SK-N-SH treated with all-trans-retinoic acid at 6 μM for 48 hours (cell line): ENCODE measurements around the gene PUSL1.

Experiments
- ATAC-seq: fragments of 200-7000 bp; cut with Tn5 transposase; 3 replicates; pipeline ENCODE4 v1.9.1; 2020; ENCODE audit warnings: mild to moderate bottlenecking, moderate library complexity
- ARNTL ChIP-seq: fragments of 450-650 bp; formaldehyde crosslinking; IDR thresholded peaks from 2 replicates; pipeline ENCODE4 v1.5.0; 2020; ENCODE audit warnings: low read depth, mild to moderate bottlenecking, moderate library complexity, borderline replicate concordance
- BACH2 ChIP-seq: fragments of 250-450 bp; sonication (Bioruptor Pico); IDR thresholded peaks from 2 replicates; pipeline ENCODE4 v1.9.0; 2021; ENCODE audit warnings: mild to moderate bottlenecking, borderline replicate concordance
- ESRRG ChIP-seq: fragments of 250-450 bp; sonication (Bioruptor Pico); IDR thresholded peaks from 2 replicates; pipeline ENCODE4 v1.6.1; 2021; ENCODE audit warnings: mild to moderate bottlenecking
- GLIS3 ChIP-seq: fragments of 250-450 bp; sonication (Bioruptor Pico); IDR thresholded peaks from 2 replicates; pipeline ENCODE4 v1.5.0; 2020; ENCODE audit warnings: mild to moderate bottlenecking, moderate library complexity
- ISL1 ChIP-seq: fragments of 250-450 bp; sonication (Bioruptor Pico); IDR thresholded peaks from 2 replicates; pipeline ENCODE4 v2.1.2; 2022; ENCODE audit warnings: mild to moderate bottlenecking, moderate library complexity
- OSR1 ChIP-seq: fragments of 250-450 bp; sonication (Bioruptor Pico); IDR thresholded peaks from 2 replicates; pipeline ENCODE4 v1.8.0; 2022; ENCODE audit warnings: moderate library complexity, mild to moderate bottlenecking, inconsistent platforms
- PPARA ChIP-seq: fragments of 250-450 bp; sonication (Bioruptor Pico); IDR thresholded peaks from 2 replicates; pipeline ENCODE4 v1.5.0; 2020; ENCODE audit warnings: mild to moderate bottlenecking, borderline replicate concordance
- RARB ChIP-seq: fragments of 250-450 bp; sonication (Bioruptor Pico); IDR thresholded peaks from 2 replicates; pipeline ENCODE4 v1.8.0; 2021; ENCODE audit warnings: mild to moderate bottlenecking, moderate library complexity
- SNAI2 ChIP-seq: fragments of 250-450 bp; sonication (Bioruptor Pico); IDR thresholded peaks from 2 replicates; pipeline ENCODE4 v1.5.0; 2020; ENCODE audit warnings: mild to moderate bottlenecking, moderate library complexity
- TCF4 ChIP-seq: fragments of 250-450 bp; sonication (Bioruptor Pico); IDR thresholded peaks from 2 replicates; pipeline ENCODE4 v1.8.0; 2021; ENCODE audit warnings: mild to moderate bottlenecking, moderate library complexity, borderline replicate concordance
- TOX ChIP-seq: fragments of 250-450 bp; sonication (Bioruptor Pico); IDR thresholded peaks from 2 replicates; pipeline ENCODE4 v1.8.0; 2021; ENCODE audit warnings: mild to moderate bottlenecking, moderate library complexity, borderline replicate concordance
- ZC3H10 ChIP-seq: fragments of 250-450 bp; sonication (Bioruptor Pico); IDR thresholded peaks from 2 replicates; pipeline ENCODE4 v1.5.1; 2021; ENCODE audit warnings: mild to moderate bottlenecking, moderate library complexity
- ZFP30 ChIP-seq: fragments of 450-650 bp; formaldehyde crosslinking; IDR thresholded peaks from 2 replicates; pipeline ENCODE4 v1.5.0; 2022; ENCODE audit warnings: mild to moderate bottlenecking, moderate library complexity
- ZNF565 ChIP-seq: fragments of 450-650 bp; formaldehyde crosslinking; conservative IDR thresholded peaks from 2 replicates; pipeline ENCODE4 v1.5.0; 2020; ENCODE audit warnings: low read depth, mild to moderate bottlenecking, moderate library complexity
- TF ChIP-seq, protein P1 (sequence below): fragments of 250-450 bp; sonication (Bioruptor Pico); IDR thresholded peaks from 2 replicates; pipeline ENCODE4 v1.5.0; 2020; ENCODE audit warnings: mild to moderate bottlenecking, moderate library complexity
- TF ChIP-seq, protein P2 (sequence below): fragments of 250-450 bp; sonication (Bioruptor Pico); IDR thresholded peaks from 2 replicates; pipeline ENCODE4 v1.8.0; 2020; ENCODE audit warnings: mild to moderate bottlenecking, moderate library complexity, borderline replicate concordance
- TF ChIP-seq, protein P3 (sequence below): fragments of 250-450 bp; sonication (Bioruptor Pico); IDR thresholded peaks from 2 replicates; pipeline ENCODE4 v1.8.0; 2021; ENCODE audit warnings: low read depth, mild to moderate bottlenecking, moderate library complexity, borderline replicate concordance
- TF ChIP-seq, protein P4 (sequence below): fragments of 250-450 bp; sonication (Bioruptor Pico); IDR thresholded peaks from 2 replicates; pipeline ENCODE4 v1.5.1; 2020; ENCODE audit warnings: low read depth, mild to moderate bottlenecking, moderate library complexity
- TF ChIP-seq, protein P5 (sequence below): fragments of 250-450 bp; sonication (Bioruptor Pico); IDR thresholded peaks from 2 replicates; pipeline ENCODE4 v1.5.1; 2021; ENCODE audit warnings: mild to moderate bottlenecking, moderate library complexity

Gene PUSL1

DNA sequence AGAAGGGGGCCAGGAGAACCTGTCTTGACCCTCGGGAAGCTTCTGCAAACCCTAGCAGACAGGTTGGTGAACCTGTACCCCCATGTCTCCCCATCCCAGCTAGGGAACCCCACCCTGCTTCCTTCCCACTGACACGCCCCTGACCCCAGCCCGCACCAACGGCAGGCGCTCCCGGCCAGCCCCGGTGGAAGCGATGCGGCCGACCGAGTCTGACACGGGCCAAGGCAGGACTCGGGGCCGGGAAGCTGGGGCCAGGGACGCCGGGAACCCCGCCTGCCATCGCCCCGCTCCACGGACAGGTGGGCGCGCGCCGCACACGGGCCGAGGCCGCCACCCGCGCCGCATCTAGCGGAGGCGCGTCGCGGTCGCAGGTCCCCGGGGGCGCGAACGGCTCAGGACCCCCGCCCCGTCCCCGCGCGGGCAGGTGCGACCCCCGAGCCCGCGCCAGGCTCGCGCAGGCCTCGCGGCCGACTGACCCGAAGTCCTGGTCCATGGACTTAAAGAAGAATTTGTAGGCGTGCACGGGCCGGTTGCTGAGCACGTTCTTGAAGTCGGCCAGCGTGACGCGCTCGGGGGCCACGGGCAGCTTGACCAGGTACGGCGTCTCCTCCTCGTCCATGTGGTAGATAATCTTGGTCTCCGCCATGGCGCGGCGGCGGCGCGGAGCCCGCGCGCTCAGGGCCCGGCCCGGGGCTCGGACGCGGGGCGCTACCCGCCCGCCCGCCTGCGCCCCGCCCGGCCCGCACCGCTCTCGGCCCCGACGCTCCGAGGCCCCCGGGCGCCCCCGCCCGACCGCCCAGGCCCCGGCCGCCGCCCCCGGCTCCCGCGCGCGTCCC is 40.2 kb downstream of the PUSL1 start:
- TF ChIP-seq SNAI2 (no peak), ZC3H10 (CRISPR knock-in tag) (no peak), RARB (CRISPR knock-in tag) (no peak), OSR1 (no peak), TCF4 (CRISPR knock-in tag) (no peak), PPARA (CRISPR knock-in tag) (no peak), ZFP30 (no peak)
- TF ChIP-seq, protein P1, sequence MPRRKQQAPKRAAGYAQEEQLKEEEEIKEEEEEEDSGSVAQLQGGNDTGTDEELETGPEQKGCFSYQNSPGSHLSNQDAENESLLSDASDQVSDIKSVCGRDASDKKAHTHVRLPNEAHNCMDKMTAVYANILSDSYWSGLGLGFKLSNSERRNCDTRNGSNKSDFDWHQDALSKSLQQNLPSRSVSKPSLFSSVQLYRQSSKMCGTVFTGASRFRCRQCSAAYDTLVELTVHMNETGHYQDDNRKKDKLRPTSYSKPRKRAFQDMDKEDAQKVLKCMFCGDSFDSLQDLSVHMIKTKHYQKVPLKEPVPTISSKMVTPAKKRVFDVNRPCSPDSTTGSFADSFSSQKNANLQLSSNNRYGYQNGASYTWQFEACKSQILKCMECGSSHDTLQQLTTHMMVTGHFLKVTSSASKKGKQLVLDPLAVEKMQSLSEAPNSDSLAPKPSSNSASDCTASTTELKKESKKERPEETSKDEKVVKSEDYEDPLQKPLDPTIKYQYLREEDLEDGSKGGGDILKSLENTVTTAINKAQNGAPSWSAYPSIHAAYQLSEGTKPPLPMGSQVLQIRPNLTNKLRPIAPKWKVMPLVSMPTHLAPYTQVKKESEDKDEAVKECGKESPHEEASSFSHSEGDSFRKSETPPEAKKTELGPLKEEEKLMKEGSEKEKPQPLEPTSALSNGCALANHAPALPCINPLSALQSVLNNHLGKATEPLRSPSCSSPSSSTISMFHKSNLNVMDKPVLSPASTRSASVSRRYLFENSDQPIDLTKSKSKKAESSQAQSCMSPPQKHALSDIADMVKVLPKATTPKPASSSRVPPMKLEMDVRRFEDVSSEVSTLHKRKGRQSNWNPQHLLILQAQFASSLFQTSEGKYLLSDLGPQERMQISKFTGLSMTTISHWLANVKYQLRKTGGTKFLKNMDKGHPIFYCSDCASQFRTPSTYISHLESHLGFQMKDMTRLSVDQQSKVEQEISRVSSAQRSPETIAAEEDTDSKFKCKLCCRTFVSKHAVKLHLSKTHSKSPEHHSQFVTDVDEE (CRISPR knock-in tag), result no peak
- TF ChIP-seq, protein P2, sequence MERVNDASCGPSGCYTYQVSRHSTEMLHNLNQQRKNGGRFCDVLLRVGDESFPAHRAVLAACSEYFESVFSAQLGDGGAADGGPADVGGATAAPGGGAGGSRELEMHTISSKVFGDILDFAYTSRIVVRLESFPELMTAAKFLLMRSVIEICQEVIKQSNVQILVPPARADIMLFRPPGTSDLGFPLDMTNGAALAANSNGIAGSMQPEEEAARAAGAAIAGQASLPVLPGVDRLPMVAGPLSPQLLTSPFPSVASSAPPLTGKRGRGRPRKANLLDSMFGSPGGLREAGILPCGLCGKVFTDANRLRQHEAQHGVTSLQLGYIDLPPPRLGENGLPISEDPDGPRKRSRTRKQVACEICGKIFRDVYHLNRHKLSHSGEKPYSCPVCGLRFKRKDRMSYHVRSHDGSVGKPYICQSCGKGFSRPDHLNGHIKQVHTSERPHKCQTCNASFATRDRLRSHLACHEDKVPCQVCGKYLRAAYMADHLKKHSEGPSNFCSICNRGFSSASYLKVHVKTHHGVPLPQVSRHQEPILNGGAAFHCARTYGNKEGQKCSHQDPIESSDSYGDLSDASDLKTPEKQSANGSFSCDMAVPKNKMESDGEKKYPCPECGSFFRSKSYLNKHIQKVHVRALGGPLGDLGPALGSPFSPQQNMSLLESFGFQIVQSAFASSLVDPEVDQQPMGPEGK (CRISPR knock-in tag), result no peak
- TF ChIP-seq, protein P3, sequence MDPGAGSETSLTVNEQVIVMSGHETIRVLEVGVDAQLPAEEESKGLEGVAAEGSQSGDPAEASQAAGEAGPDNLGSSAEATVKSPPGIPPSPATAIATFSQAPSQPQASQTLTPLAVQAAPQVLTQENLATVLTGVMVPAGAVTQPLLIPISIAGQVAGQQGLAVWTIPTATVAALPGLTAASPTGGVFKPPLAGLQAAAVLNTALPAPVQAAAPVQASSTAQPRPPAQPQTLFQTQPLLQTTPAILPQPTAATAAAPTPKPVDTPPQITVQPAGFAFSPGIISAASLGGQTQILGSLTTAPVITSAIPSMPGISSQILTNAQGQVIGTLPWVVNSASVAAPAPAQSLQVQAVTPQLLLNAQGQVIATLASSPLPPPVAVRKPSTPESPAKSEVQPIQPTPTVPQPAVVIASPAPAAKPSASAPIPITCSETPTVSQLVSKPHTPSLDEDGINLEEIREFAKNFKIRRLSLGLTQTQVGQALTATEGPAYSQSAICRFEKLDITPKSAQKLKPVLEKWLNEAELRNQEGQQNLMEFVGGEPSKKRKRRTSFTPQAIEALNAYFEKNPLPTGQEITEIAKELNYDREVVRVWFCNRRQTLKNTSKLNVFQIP (CRISPR knock-in tag), result no peak
- 0 out of 3 replicates have a peak, but pooled peaks have one; percentile 2 for ATAC-seq

DNA sequence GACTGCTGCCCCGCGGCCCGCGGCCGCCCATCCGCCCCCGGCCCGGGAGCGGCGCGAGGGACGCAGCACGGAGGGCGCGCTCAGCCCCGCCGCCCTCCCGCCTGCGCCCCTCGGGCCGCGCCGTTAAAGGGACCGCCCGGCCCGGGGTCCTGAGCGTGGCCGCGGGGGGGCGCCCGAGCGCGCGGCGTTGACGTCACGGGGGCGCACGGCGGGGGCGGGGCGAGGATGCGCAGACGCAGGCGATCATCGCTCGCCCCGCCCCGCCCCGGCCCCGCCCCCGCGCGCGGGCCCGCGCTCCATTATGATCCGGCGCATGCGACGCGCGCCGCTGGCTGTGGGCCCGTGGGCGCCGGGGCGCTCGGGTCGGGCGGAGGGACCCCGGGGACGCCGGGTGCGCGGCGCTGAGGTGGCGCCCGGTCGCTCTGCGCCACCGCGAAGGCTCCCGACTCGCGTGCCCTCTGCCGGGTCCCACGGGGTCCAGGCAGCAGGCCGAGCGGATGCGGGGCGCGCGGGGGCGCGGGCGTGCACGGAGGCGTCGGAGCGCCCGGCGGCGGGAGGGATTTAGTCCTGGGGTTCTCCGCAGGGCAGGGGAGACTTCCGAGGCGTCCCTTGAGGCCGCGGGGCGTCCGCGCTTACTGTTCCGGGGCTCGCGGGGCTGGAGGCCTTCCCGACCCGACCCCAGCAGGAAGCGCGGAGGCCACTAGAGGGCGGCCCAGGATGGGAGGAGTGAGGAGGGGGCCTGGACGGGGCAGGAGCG is 41.0 kb downstream of the PUSL1 start, which contains the start of gene DVL1:
DVL1 (minus strand) TSS at position 163 of the 757 bp plus-strand sequence. CDS start 353 bp downstream, outside the sequence.
- peak; percentile 37 for ATAC-seq
- TF ChIP-seq, protein P1 (CRISPR knock-in tag), result no peak
- no peak for TF ChIP-seq TOX (CRISPR knock-in tag)
- TF ChIP-seq, protein P4, sequence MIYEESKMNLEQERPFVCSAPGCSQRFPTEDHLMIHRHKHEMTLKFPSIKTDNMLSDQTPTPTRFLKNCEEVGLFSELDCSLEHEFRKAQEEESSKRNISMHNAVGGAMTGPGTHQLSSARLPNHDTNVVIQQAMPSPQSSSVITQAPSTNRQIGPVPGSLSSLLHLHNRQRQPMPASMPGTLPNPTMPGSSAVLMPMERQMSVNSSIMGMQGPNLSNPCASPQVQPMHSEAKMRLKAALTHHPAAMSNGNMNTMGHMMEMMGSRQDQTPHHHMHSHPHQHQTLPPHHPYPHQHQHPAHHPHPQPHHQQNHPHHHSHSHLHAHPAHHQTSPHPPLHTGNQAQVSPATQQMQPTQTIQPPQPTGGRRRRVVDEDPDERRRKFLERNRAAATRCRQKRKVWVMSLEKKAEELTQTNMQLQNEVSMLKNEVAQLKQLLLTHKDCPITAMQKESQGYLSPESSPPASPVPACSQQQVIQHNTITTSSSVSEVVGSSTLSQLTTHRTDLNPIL, result no peak
- TF ChIP-seq ZNF565 (CRISPR knock-in tag), result no peak
- TF ChIP-seq ESRRG, result no peak
- no peak for TF ChIP-seq ARNTL (CRISPR knock-in tag)
- no peak for TF ChIP-seq TCF4 (CRISPR knock-in tag)
- no peak for TF ChIP-seq ISL1 (CRISPR knock-in tag)
- TF ChIP-seq, protein P5, sequence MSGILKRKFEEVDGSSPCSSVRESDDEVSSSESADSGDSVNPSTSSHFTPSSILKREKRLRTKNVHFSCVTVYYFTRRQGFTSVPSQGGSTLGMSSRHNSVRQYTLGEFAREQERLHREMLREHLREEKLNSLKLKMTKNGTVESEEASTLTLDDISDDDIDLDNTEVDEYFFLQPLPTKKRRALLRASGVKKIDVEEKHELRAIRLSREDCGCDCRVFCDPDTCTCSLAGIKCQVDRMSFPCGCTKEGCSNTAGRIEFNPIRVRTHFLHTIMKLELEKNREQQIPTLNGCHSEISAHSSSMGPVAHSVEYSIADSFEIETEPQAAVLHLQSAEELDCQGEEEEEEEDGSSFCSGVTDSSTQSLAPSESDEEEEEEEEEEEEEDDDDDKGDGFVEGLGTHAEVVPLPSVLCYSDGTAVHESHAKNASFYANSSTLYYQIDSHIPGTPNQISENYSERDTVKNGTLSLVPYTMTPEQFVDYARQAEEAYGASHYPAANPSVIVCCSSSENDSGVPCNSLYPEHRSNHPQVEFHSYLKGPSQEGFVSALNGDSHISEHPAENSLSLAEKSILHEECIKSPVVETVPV (CRISPR knock-in tag), result no peak
- TF ChIP-seq GLIS3 (CRISPR knock-in tag), result no peak
- TF ChIP-seq BACH2 (CRISPR knock-in tag), result no peak
- TF ChIP-seq SNAI2, result no peak
- TF ChIP-seq, protein P2 (CRISPR knock-in tag), result no peak
- TF ChIP-seq RARB (CRISPR knock-in tag), result no peak
